ENCODE measurements around the gene PRKN.

DNA sequence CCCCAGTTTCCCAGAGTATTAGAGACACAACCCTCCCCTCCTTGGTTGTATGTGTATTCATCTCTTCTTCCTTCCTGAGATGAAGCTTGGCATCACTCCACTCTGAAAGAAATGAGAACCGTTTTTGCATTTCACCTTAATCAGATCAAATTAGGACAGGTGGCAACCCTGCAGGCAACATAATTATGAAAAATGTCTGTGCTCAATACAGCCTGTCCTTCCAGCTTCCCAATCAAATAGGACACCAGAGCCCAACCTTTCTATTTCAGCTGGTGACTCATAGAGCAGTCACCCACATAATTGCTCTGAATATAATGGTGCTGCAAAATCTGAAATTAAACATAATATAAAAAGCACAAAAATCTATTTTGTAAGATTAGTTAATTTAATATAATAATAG is 1143.5 kb downstream of the PRKN start:
- TF ChIP-seq, protein P1, sequence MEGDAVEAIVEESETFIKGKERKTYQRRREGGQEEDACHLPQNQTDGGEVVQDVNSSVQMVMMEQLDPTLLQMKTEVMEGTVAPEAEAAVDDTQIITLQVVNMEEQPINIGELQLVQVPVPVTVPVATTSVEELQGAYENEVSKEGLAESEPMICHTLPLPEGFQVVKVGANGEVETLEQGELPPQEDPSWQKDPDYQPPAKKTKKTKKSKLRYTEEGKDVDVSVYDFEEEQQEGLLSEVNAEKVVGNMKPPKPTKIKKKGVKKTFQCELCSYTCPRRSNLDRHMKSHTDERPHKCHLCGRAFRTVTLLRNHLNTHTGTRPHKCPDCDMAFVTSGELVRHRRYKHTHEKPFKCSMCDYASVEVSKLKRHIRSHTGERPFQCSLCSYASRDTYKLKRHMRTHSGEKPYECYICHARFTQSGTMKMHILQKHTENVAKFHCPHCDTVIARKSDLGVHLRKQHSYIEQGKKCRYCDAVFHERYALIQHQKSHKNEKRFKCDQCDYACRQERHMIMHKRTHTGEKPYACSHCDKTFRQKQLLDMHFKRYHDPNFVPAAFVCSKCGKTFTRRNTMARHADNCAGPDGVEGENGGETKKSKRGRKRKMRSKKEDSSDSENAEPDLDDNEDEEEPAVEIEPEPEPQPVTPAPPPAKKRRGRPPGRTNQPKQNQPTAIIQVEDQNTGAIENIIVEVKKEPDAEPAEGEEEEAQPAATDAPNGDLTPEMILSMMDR (conservative IDR thresholded peaks at IDR 0.05): no peak
- TF ChIP-seq ZFX (IDR thresholded peaks at IDR 0.05): no peak

All from C4-2B (cell line).